HepG2 (cell line): ENCODE measurements around the gene MEX3A. TPM values are rescaled to one million over a fixed set of nuclear protein-coding genes. Genes with fewer than 3 reads are reported as not detected.
A peak's percentile ranks its signal among the peaks of the same experiment; 100 is the strongest.

Experiments
- ERF ChIP-seq: IDR thresholded peaks from 2 replicates; pipeline ENCODE4 v1.6.1; 2018; ENCODE audit warnings: missing biosample characterization, missing genetic modification reagents
- EZH2 ChIP-seq: conservative IDR thresholded peaks from 2 replicates; pipeline ENCODE4 v1.6.1; 2012; ENCODE audit warnings: mild to moderate bottlenecking, low read depth, low read length, moderate library complexity
- FOXP1 ChIP-seq, 2 experiments: fragments of 450-650 bp in 1 of 2; IDR thresholded peaks; 2 replicates each; pipeline ENCODE4 v1.6.1; 2017 to 2018; ENCODE audit warnings: antibody characterized with exemption in 1 of 2
- KAT8 ChIP-seq: IDR thresholded peaks from 2 replicates; pipeline ENCODE4 v1.6.1; 2016; ENCODE audit warnings: missing genetic modification reagents, missing compliant biosample characterization
- KLF12 ChIP-seq: sonication (generic); formaldehyde crosslinking; IDR thresholded peaks from 2 replicates; pipeline ENCODE4 v1.4.0; 2020; ENCODE audit warnings: missing genetic modification reagents, borderline replicate concordance
- MTF1 ChIP-seq: sonication (generic); formaldehyde crosslinking; IDR thresholded peaks from 2 replicates; pipeline ENCODE4 v1.5.0; 2020; ENCODE audit warnings: missing genetic modification reagents
- NR1H2 ChIP-seq: sonication (generic); formaldehyde crosslinking; IDR thresholded peaks from 2 replicates; pipeline ENCODE4 v1.8.1; 2022; ENCODE audit warnings: low read depth, missing genetic modification reagents, borderline replicate concordance
- PAX8 ChIP-seq: sonication (generic); formaldehyde crosslinking; IDR thresholded peaks from 2 replicates; pipeline ENCODE4 v1.8.0; 2022; ENCODE audit warnings: mild to moderate bottlenecking, missing genetic modification reagents, borderline replicate concordance
- RNF2 ChIP-seq: fragments of 450-650 bp; conservative IDR thresholded peaks from 2 replicates; pipeline ENCODE4 v1.6.1; 2016; ENCODE audit warnings: low read depth
- U2AF2 ChIP-seq: fragments of 200-400 bp; formaldehyde crosslinking; IDR thresholded peaks from 2 replicates; pipeline ENCODE4 v1.6.1; 2017; ENCODE audit warnings: low read depth, mild to moderate bottlenecking, low read length
- ZNF225 ChIP-seq: sonication (generic); formaldehyde crosslinking; IDR thresholded peaks from 2 replicates; pipeline ENCODE4 v1.4.0; 2020; ENCODE audit warnings: mild to moderate bottlenecking, missing genetic modification reagents
- ZNF260 ChIP-seq: sonication (generic); formaldehyde crosslinking; IDR thresholded peaks from 2 replicates; pipeline ENCODE4 v1.4.0; 2020; ENCODE audit warnings: missing genetic modification reagents, low read depth, mild to moderate bottlenecking, borderline replicate concordance
- ZNF724P ChIP-seq: sonication (generic); formaldehyde crosslinking; IDR thresholded peaks from 2 replicates; pipeline ENCODE4 v1.8.0; 2022; ENCODE audit warnings: missing genetic modification reagents, borderline replicate concordance
- ZZZ3 ChIP-seq: sonication (generic); formaldehyde crosslinking; IDR thresholded peaks from 2 replicates; pipeline ENCODE4 v1.4.0; 2020; ENCODE audit warnings: missing genetic modification reagents, mild to moderate bottlenecking, borderline replicate concordance
- polyA plus RNA-seq, 8 experiments: library from polyadenylated mRNA; depleted of rRNA in 3 of 8; stranded (reverse) in 7 of 8; unstranded in 1 of 8; fragments of >200 nt; fragmentation: Illumina TruSeq in 4 of 8; extraction: Trizol in 4 of 8; gene quantifications; 2 replicates each; pipeline versions ENCODE4 v1.2.1 to v1.2.3, GENCODE V29; 2011 to 2016; ENCODE audit warnings: low read depth in 4 of 8, missing spikeins in 1 of 8, mixed read lengths in 1 of 8; ENCODE audit not compliant: insufficient read depth in 1 of 8
- total RNA-seq, 5 experiments: library from RNA; depleted of rRNA; stranded (reverse); fragments of >200 nt; fragmentation: Illumina TruSeq; extraction: Trizol; gene quantifications; 2 replicates each; pipeline ENCODE4 v1.2.3, GENCODE V29; 2016; ENCODE audit warnings: low read depth in 1 of 5
- TF ChIP-seq, protein P1 (sequence below): sonication (generic); formaldehyde crosslinking; IDR thresholded peaks from 2 replicates; pipeline ENCODE4 v1.4.0; 2020; ENCODE audit warnings: missing genetic modification reagents
- TF ChIP-seq, protein P2 (sequence below): sonication (generic); formaldehyde crosslinking; IDR thresholded peaks from 2 replicates; pipeline ENCODE4 v1.4.0; 2020; ENCODE audit warnings: mild to moderate bottlenecking, missing genetic modification reagents
- TF ChIP-seq, protein P3 (sequence below): sonication (generic); formaldehyde crosslinking; IDR thresholded peaks from 2 replicates; pipeline ENCODE4 v1.5.0; 2020; ENCODE audit warnings: mild to moderate bottlenecking, missing genetic modification reagents
- TF ChIP-seq, protein P4 (sequence below): sonication (generic); formaldehyde crosslinking; IDR thresholded peaks from 2 replicates; pipeline ENCODE4 v1.5.0; 2020; ENCODE audit warnings: missing genetic modification reagents, mild to moderate bottlenecking, borderline replicate concordance
- TF ChIP-seq, protein P5 (sequence below): IDR thresholded peaks from 2 replicates; pipeline ENCODE4 v1.6.1; 2016; ENCODE audit warnings: missing genetic modification reagents, missing compliant biosample characterization

Gene MEX3A
- total and polyA plus RNA-seq, 2 of the 13 experiments (the other 11 are each of a cell fraction or from before 2014, with no cell fraction given) = 7.6 to 9.1 TPM

DNA sequence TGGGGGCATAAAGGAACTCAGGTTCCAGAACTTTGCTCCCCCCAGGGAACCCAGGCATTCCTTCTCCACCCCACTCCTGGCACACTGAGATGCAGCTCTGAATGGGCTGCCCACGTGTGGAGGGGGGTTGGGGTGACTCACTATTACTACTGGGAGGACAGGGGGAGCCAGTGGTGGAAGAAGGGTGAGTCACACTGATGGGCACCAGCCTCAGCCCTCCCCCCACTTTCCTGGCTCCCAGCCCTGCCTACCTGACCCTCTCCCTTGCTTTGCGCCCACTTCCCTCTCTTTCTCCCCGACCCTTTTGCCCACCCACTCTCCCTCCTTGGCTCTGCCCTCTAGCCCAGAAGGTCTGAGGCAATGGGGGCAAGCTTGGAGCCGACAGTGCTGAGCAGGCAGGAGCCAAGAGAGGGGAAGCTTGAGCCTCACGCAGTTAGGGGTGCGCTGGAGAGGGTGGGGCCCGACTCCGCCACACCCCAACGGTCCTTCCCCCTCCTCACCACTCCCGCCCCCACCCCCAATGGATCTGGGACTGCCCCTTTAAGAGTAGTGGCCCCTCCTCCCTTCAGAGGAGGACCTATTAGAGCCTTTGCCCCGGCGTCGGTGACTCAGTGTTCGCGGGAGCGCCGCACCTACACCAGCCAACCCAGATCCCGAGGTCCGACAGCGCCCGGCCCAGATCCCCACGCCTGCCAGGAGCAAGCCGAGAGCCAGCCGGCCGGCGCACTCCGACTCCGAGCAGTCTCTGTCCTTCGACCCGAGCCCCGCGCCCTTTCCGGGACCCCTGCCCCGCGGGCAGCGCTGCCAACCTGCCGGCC is 32.0 kb upstream of the MEX3A start, which contains the start of gene LMNA (continued):
- TF ChIP-seq U2AF2 = no peak
- TF ChIP-seq ZNF260 (CRISPR knock-in tag) = no peak
- TF ChIP-seq NR1H2 = no peak
- TF ChIP-seq, protein P1, sequence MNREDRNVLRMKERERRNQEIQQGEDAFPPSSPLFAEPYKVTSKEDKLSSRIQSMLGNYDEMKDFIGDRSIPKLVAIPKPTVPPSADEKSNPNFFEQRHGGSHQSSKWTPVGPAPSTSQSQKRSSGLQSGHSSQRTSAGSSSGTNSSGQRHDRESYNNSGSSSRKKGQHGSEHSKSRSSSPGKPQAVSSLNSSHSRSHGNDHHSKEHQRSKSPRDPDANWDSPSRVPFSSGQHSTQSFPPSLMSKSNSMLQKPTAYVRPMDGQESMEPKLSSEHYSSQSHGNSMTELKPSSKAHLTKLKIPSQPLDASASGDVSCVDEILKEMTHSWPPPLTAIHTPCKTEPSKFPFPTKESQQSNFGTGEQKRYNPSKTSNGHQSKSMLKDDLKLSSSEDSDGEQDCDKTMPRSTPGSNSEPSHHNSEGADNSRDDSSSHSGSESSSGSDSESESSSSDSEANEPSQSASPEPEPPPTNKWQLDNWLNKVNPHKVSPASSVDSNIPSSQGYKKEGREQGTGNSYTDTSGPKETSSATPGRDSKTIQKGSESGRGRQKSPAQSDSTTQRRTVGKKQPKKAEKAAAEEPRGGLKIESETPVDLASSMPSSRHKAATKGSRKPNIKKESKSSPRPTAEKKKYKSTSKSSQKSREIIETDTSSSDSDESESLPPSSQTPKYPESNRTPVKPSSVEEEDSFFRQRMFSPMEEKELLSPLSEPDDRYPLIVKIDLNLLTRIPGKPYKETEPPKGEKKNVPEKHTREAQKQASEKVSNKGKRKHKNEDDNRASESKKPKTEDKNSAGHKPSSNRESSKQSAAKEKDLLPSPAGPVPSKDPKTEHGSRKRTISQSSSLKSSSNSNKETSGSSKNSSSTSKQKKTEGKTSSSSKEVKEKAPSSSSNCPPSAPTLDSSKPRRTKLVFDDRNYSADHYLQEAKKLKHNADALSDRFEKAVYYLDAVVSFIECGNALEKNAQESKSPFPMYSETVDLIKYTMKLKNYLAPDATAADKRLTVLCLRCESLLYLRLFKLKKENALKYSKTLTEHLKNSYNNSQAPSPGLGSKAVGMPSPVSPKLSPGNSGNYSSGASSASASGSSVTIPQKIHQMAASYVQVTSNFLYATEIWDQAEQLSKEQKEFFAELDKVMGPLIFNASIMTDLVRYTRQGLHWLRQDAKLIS = no peak; the same call in 1 of the 2 replicates
- TF ChIP-seq, protein P2, sequence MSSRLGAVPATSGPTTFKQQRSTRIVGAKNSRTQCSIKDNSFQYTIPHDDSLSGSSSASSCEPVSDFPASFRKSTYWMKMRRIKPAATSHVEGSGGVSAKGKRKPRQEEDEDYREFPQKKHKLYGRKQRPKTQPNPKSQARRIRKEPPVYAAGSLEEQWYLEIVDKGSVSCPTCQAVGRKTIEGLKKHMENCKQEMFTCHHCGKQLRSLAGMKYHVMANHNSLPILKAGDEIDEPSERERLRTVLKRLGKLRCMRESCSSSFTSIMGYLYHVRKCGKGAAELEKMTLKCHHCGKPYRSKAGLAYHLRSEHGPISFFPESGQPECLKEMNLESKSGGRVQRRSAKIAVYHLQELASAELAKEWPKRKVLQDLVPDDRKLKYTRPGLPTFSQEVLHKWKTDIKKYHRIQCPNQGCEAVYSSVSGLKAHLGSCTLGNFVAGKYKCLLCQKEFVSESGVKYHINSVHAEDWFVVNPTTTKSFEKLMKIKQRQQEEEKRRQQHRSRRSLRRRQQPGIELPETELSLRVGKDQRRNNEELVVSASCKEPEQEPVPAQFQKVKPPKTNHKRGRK (CRISPR knock-in tag) = no peak
- TF ChIP-seq, protein P3, sequence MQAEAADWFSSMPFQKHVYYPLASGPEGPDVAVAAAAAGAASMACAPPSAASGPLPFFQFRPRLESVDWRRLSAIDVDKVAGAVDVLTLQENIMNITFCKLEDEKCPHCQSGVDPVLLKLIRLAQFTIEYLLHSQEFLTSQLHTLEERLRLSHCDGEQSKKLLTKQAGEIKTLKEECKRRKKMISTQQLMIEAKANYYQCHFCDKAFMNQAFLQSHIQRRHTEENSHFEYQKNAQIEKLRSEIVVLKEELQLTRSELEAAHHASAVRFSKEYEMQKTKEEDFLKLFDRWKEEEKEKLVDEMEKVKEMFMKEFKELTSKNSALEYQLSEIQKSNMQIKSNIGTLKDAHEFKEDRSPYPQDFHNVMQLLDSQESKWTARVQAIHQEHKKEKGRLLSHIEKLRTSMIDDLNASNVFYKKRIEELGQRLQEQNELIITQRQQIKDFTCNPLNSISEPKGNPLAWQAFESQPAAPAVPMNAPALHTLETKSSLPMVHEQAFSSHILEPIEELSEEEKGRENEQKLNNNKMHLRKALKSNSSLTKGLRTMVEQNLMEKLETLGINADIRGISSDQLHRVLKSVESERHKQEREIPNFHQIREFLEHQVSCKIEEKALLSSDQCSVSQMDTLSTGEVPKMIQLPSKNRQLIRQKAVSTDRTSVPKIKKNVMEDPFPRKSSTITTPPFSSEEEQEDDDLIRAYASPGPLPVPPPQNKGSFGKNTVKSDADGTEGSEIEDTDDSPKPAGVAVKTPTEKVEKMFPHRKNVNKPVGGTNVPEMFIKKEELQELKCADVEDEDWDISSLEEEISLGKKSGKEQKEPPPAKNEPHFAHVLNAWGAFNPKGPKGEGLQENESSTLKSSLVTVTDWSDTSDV (CRISPR knock-in tag) = peak; percentile 20; the same call in 1 of the 2 replicates
- TF ChIP-seq ZZZ3 (CRISPR knock-in tag) = no peak; the same call in 1 of the 2 replicates
- no peak for TF ChIP-seq RNF2
- TF ChIP-seq ERF (CRISPR knock-in tag) = peak; percentile 45; the same call in 1 of the 2 replicates
- no peak for TF ChIP-seq KLF12
- no peak for TF ChIP-seq EZH2
- no peak for TF ChIP-seq MTF1 (CRISPR knock-in tag)
- TF ChIP-seq FOXP1 (IDR thresholded peaks at IDR 0.05) = no peak
- TF ChIP-seq FOXP1 (CRISPR knock-in tag; IDR thresholded peaks at IDR 0.05) = no peak
- TF ChIP-seq, protein P4, sequence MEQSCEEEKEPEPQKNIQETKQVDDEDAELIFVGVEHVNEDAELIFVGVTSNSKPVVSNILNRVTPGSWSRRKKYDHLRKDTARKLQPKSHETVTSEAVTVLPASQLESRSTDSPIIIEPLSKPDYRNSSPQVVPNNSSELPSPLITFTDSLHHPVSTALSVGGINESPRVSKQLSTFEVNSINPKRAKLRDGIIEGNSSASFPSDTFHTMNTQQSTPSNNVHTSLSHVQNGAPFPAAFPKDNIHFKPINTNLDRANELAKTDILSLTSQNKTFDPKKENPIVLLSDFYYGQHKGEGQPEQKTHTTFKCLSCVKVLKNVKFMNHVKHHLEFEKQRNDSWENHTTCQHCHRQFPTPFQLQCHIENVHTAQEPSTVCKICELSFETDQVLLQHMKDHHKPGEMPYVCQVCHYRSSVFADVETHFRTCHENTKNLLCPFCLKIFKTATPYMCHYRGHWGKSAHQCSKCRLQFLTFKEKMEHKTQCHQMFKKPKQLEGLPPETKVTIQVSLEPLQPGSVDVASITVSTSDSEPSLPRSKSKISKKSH (CRISPR knock-in tag) = peak; percentile 49; the same call in 1 of the 2 replicates
- TF ChIP-seq, protein P5, sequence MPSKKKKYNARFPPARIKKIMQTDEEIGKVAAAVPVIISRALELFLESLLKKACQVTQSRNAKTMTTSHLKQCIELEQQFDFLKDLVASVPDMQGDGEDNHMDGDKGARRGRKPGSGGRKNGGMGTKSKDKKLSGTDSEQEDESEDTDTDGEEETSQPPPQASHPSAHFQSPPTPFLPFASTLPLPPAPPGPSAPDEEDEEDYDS (CRISPR knock-in tag) = peak; percentile 89
- TF ChIP-seq ZNF724P (CRISPR knock-in tag) = no peak
- no peak for TF ChIP-seq PAX8 (CRISPR knock-in tag)
- TF ChIP-seq KAT8 (CRISPR knock-in tag) = no peak; the same call in 1 of the 2 replicates
- TF ChIP-seq ZNF225 (CRISPR knock-in tag) = no peak
